GM12878 (cell line): ENCODE results near the gene IGSF23. TPM values are rescaled to one million over a fixed set of nuclear protein-coding genes. Genes with fewer than 3 reads are reported as not detected.

Source experiments
- ATAC-seq: fragments of 200-7000 bp; cut with Tn5 transposase; 3 replicates; pipeline ENCODE4 v1.9.1; 2020; ENCODE audit warnings: mild to moderate bottlenecking, moderate library complexity
- BruUV-seq: library from RNA; stranded (reverse); fragments of 400-500 nt; replicated peaks from 2 replicates; lab custom pipeline; 2021; lab: Mats Ljungman, UMichigan
- CTCF ChIA-PET: fragments of 300-600 bp; sonication (Branson Sonifier 250); formaldehyde crosslinking; extraction: SDS; loops from one replicate; lab custom pipeline; 2021; ENCODE audit warnings: inconsistent platforms; lab: Yijun Ruan, JAX
- POLR2A ChIA-PET: fragments of 350-600 bp; formaldehyde crosslinking; extraction: SDS; loops from one replicate; lab custom pipeline; 2021; ENCODE audit warnings: inconsistent platforms; lab: Charles Lee
- RAD21 ChIA-PET: fragments of 300-600 bp; sonication (Branson Sonifier 250); formaldehyde crosslinking; loops from one replicate; lab custom pipeline; 2023; ENCODE audit warnings: antibody characterized with exemption; ENCODE audit not compliant: unreplicated experiment; lab: Charles Lee
- SMC1A ChIA-PET: fragments of 300-600 bp; sonication (Branson Sonifier 250); formaldehyde crosslinking; loops from one replicate; lab custom pipeline; 2023; ENCODE audit not compliant: unreplicated experiment, uncharacterized antibody; lab: Charles Lee
- DNase-seq: peaks from one replicate; pipeline ENCODE4 v3.0.0-alpha.2; 2011; ENCODE audit warnings: low read depth, low spot score
- FAIRE-seq: peaks from 3 replicates; lab custom pipeline; 2011; peaks lifted over from hg19 to GRCh38; lab: Jason Lieb, UNC
- H2AFZ ChIP-seq: 2 replicates; pipeline ENCODE4 v1.6.0; 2011; ENCODE audit warnings: low read depth, low read length, control low read depth; ENCODE audit not compliant: control insufficient read depth
- H3K27ac ChIP-seq: 2 replicates; pipeline ENCODE4 v1.5.1; 2011; ENCODE audit warnings: control low read depth; ENCODE audit not compliant: control insufficient read depth, insufficient read depth
- H3K27me3 ChIP-seq, 2 experiments: replicated peaks in 1 of 2; 2 replicates each; pipeline versions ENCODE4 v1.6.0 to v1.6.1; 2011; ENCODE audit warnings: low read length in 1 of 2; ENCODE audit not compliant: control insufficient read depth in 2 of 2, insufficient read depth in 2 of 2
- H3K36me3 ChIP-seq, 2 experiments: 2 replicates each; pipeline ENCODE4 v1.5.1; 2011; ENCODE audit warnings: low read length in 1 of 2; ENCODE audit not compliant: control insufficient read depth in 2 of 2, insufficient read depth in 2 of 2
- H3K4me1 ChIP-seq: 2 replicates; pipeline ENCODE4 v1.6.1; 2011; ENCODE audit warnings: mild to moderate bottlenecking, low read length, moderate library complexity, mixed read lengths; ENCODE audit not compliant: control insufficient read depth, insufficient read depth
- H3K4me2 ChIP-seq: 2 replicates; pipeline ENCODE4 v1.6.0; 2011; ENCODE audit warnings: control low read depth; ENCODE audit not compliant: control insufficient read depth, insufficient read depth
- H3K4me3 ChIP-seq: fragments of 200-600 bp; sonication (generic); 2 replicates; pipeline ENCODE4 v1.5.1; 2016
- H3K79me2 ChIP-seq: 2 replicates; pipeline ENCODE4 v1.6.0; 2011; ENCODE audit warnings: low read length; ENCODE audit not compliant: control insufficient read depth, insufficient read depth
- H3K9ac ChIP-seq: 2 replicates; pipeline ENCODE4 v1.8.0; 2011; ENCODE audit warnings: low read length, control low read depth, mixed read lengths; ENCODE audit not compliant: control insufficient read depth, insufficient read depth
- H3K9me3 ChIP-seq: replicated peaks from 3 replicates; pipeline ENCODE4 v1.5.1; 2011; ENCODE audit warnings: mild to moderate bottlenecking, low read length; ENCODE audit not compliant: control insufficient read depth, insufficient read depth
- H4K20me1 ChIP-seq: 2 replicates; pipeline ENCODE4 v1.6.0; 2011; ENCODE audit not compliant: control insufficient read depth, insufficient read depth
- GABPA ChIP-seq: IDR thresholded peaks from 2 replicates; pipeline ENCODE4 v1.6.1; 2014; ENCODE audit warnings: antibody characterized with exemption, low read depth, mild to moderate bottlenecking, inconsistent platforms
- JUNB ChIP-seq: IDR thresholded peaks from 2 replicates; pipeline ENCODE4 v1.6.1; 2016; ENCODE audit warnings: antibody characterized with exemption, mild to moderate bottlenecking
- MEF2B ChIP-seq: fragments of 450-650 bp; IDR thresholded peaks from 2 replicates; pipeline ENCODE4 v1.6.1; 2018; ENCODE audit warnings: mild to moderate bottlenecking, moderate library complexity; ENCODE audit not compliant: partially characterized antibody, poor library complexity, severe bottlenecking
- NR2F1 ChIP-seq: fragments of 450-650 bp; conservative IDR thresholded peaks from 2 replicates; pipeline ENCODE4 v1.6.1; 2017; ENCODE audit warnings: mild to moderate bottlenecking
- PAX5 ChIP-seq: IDR thresholded peaks from 2 replicates; pipeline ENCODE4 v1.6.1; 2011; ENCODE audit warnings: low read depth, low read length, borderline replicate concordance
- PAX8 ChIP-seq: fragments of 450-650 bp; IDR thresholded peaks from 2 replicates; pipeline ENCODE4 v1.6.1; 2017; ENCODE audit warnings: mild to moderate bottlenecking, moderate library complexity
- RUNX3 ChIP-seq: IDR thresholded peaks from 2 replicates; pipeline ENCODE4 v1.6.1; 2012; ENCODE audit warnings: low read length, inconsistent platforms
- WGBS: methylation state at CpG from one replicate; pipeline ENCODE4 v1.1.6; 2016; ENCODE audit warnings: low lambda C conversion rate; ENCODE audit not compliant: insufficient replicate concordance, insufficient coverage; ENCODE audit errors: missing lambda C conversion rate; 5-methylcytosine and 5-hydroxymethylcytosine counted together
- in situ Hi-C: fragments of 300-500 bp; cut with MboI; formaldehyde crosslinking; loops from 9 replicates; pipeline ENCODE4 v1.14.3; 2018; ENCODE audit warnings: mixed read lengths
- intact Hi-C: fragments of 100-400 bp; cut with micrococcal nuclease; formaldehyde crosslinking; loops from one replicate; pipeline ENCODE4 v1.14.2; 2022; ENCODE audit not compliant: unreplicated experiment
- polyA plus RNA-seq, 11 experiments: library from polyadenylated mRNA; depleted of rRNA in 4 of 11; unstranded in 6 of 11; stranded (reverse) in 5 of 11; fragments of >200 nt; fragmentation: Nextera tagmentation in 4 of 11; fragmentation: Illumina TruSeq in 1 of 11; extraction: Ambion mirVana in 4 of 11; extraction: Trizol in 1 of 11; gene quantifications; 1 replicate in 1 of 11; 2 replicates in 10 of 11; pipeline versions ENCODE4 v1.2.1 to v1.2.3, GENCODE V29; 2011 to 2016; ENCODE audit warnings: inconsistent platforms in 2 of 11, missing spikeins in 2 of 11, low read depth in 1 of 11
- total RNA-seq, 4 experiments: library from RNA; depleted of rRNA in 3 of 4; stranded (reverse); fragments of >200 nt in 3 of 4; fragmentation: Illumina TruSeq in 1 of 4; extraction: Trizol in 1 of 4; gene quantifications; 2 replicates each; pipeline versions ENCODE4 v1.2.1 to v1.2.3, GENCODE V29; 2013 to 2021
- TF ChIP-seq, protein P1 (sequence below): fragments of 450-650 bp; conservative IDR thresholded peaks from 2 replicates; pipeline ENCODE4 v1.6.1; 2017; ENCODE audit warnings: mild to moderate bottlenecking, moderate library complexity

Gene IGSF23
- total and polyA plus RNA-seq, 10 of the 15 experiments (the other 5 are each of a cell fraction or from before 2014, with no cell fraction given): not detected

DNA sequence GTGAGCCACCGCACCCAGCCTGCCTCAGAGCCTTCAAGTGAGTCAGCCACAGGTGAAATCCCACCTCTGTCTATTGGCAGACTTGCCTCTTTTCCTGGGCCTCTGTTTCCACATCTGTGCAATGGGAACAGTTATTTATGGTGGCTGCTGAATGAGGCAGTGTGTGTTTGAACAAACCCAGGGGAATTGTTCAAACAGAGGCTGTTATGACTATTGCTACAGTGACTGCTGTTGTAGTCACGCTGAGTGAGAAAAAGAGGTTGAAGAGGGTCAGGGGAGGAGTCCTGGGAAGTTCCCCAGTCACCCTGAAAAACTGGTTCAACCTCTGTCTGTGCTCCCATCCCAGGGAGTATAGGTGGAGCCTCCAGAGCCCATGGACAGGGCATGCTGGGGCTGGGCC is 58.0 kb downstream of the IGSF23 start, which contains the start of gene CEACAM19:
Gene CEACAM19 (plus strand): TSS at position 83 of the 400 bp plus-strand sequence. CDS start 450 bp downstream, outside the sequence.
- Histone ChIP-seq H3K4me2 (no peak within 1 kb of the TSS), H3K79me2 (no peaks in the 10 kb centered on the region), H4K20me1 (no peaks in the 10 kb centered on the region), H3K36me3 (no peaks in the 10 kb centered on the region), H3K9me3 (peaks cover 2% of the 10 kb centered on the region; the same call in 2 of the 3 replicates), H3K27ac (no peak within 1 kb of the TSS), H3K9ac (no peak within 1 kb of the TSS), H3K4me1 (no peaks in the 10 kb centered on the region), H3K27me3 (no peaks in the 10 kb centered on the region), H2AFZ (no peak within 1 kb of the TSS), H3K4me3 (no peak within 1 kb of the TSS)
- RAD21 ChIA-PET: no interaction called here
- POLR2A ChIA-PET: no interaction called here
- FAIRE-seq (no peak), ATAC-seq (peak; percentile 59), DNase-seq (no peak)
- CTCF ChIA-PET: interaction anchor here (0.6 to 1.0 kb wide), 2 partner anchors 14 to 46 kb away, joined by 3 read pairs; no protein-coding TSS in a partner anchor
- WGBS: 0% methylated on average over 2 of the region's 2 CpGs
- SMC1A ChIA-PET: no interaction called here
- intact Hi-C loops: no loop called here
- BruUV-seq: no TSS peak
- TF ChIP-seq GABPA (no peak), PAX5 (no peak), RUNX3 (no peak), PAX8 (no peak), JUNB (peak; percentile 45; the same call in 1 of the 2 replicates), MEF2B (peak; percentile 41), NR2F1 (0 out of 2 replicates have a peak, but pooled peaks have one; percentile 22)
- TF ChIP-seq, protein P1, sequence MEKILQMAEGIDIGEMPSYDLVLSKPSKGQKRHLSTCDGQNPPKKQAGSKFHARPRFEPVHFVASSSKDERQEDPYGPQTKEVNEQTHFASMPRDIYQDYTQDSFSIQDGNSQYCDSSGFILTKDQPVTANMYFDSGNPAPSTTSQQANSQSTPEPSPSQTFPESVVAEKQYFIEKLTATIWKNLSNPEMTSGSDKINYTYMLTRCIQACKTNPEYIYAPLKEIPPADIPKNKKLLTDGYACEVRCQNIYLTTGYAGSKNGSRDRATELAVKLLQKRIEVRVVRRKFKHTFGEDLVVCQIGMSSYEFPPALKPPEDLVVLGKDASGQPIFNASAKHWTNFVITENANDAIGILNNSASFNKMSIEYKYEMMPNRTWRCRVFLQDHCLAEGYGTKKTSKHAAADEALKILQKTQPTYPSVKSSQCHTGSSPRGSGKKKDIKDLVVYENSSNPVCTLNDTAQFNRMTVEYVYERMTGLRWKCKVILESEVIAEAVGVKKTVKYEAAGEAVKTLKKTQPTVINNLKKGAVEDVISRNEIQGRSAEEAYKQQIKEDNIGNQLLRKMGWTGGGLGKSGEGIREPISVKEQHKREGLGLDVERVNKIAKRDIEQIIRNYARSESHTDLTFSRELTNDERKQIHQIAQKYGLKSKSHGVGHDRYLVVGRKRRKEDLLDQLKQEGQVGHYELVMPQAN: no peak
- in situ Hi-C loops: no loop called here
